Epithelial cell of umbilical artery (primary cell): ENCODE data around the gene CIDEB. TPM values are rescaled to one million over a fixed set of nuclear protein-coding genes. Genes with fewer than 3 reads are reported as not detected.

ENCODE experiments used
- total RNA-seq: library from RNA; depleted of rRNA; stranded (reverse); fragments of >200 nt; gene quantifications from 2 replicates; pipeline ENCODE4 v1.2.3, GENCODE V29; 2014

Gene CIDEB
- total RNA-seq = 0.32 and 3.2 TPM in 2 replicates

GRCh38 chr14:24307575-24308341 lies at the start of gene CIDEB:
CIDEB (minus strand) TSS chr14:24307977; CDS start chr14:24307858, 119 bp downstream.

GRCh38 chr14:24339284-24340151 lies 31.7 kb upstream of the CIDEB start, which contains the start of gene RIPK3:
RIPK3 (minus strand) TSS chr14:24339991; CDS start chr14:24339826, 165 bp downstream.

GRCh38 chr14:24334431-24335291 lies 26.9 kb upstream of the CIDEB start, which contains the start of gene ADCY4:
ADCY4 (minus strand) TSS chr14:24335071; CDS start chr14:24334652, 419 bp downstream.

GRCh38 chr14:24310646-24311604 lies 3.1 kb upstream of the CIDEB start, which contains the start of gene LTB4R:
LTB4R (plus strand) TSS chr14:24311502; CDS start chr14:24315652, 4,150 bp downstream.

GRCh38 chr14:24309538-24310264 lies 1.9 kb upstream of the CIDEB start, which contains the start of gene LTB4R2:
LTB4R2 (plus strand) TSS chr14:24310140; CDS start chr14:24310665, 525 bp downstream.

GRCh38 chr14:24299255-24300191 lies 8.3 kb downstream of the CIDEB start, which contains the start of the genes DHRS1 and NOP9:
DHRS1 (minus strand) TSS chr14:24299780; CDS start chr14:24299106, 674 bp downstream.
NOP9 (plus strand) TSS chr14:24299850; CDS start chr14:24299955, 105 bp downstream.

GRCh38 chr14:24271134-24271833 lies 36.5 kb downstream of the CIDEB start, which contains the start of gene RABGGTA:
RABGGTA (minus strand) TSS chr14:24271597; CDS start chr14:24271115, 482 bp downstream.

GRCh38 chr14:24262821-24263733 lies 44.7 kb downstream of the CIDEB start, which contains the start of gene TGM1:
TGM1 (minus strand) TSS chr14:24263177; CDS start chr14:24262352, 825 bp downstream.

Other genes with a start within 250 kb of the CIDEB start
- not detected in 2 replicates for gene CPNE6, start 236.4 kb downstream of the CIDEB start, total RNA-seq
- 10.4 and 21.4 TPM in 2 replicates for gene PCK2, start 213.7 kb downstream of the CIDEB start, total RNA-seq
- gene DCAF11, start 193.2 kb downstream of the CIDEB start, total RNA-seq = 43.5 and 91.6 TPM in 2 replicates
- 0.32 and 0.76 TPM in 2 replicates for gene NRL, start 193.0 kb downstream of the CIDEB start, total RNA-seq
- gene FITM1, start 177.3 kb downstream of the CIDEB start, total RNA-seq = under 0.01 TPM in 1 of 2 replicates, not detected in the other
- 105 and 223 TPM in 2 replicates for gene PSME1, start 171.8 kb downstream of the CIDEB start, total RNA-seq
- gene EMC9, start 166.4 kb downstream of the CIDEB start, total RNA-seq = 30.5 and 34.3 TPM in 2 replicates
- 88.0 and 158 TPM in 2 replicates for gene PSME2, start 161.4 kb downstream of the CIDEB start, total RNA-seq
- gene RNF31, start 160.5 kb downstream of the CIDEB start, total RNA-seq = 37.4 and 47.7 TPM in 2 replicates
- 36.4 and 131 TPM in 2 replicates for gene IRF9, start 146.7 kb downstream of the CIDEB start, total RNA-seq
- gene REC8, start 135.9 kb downstream of the CIDEB start, total RNA-seq = 2.6 and 13.4 TPM in 2 replicates
- 33.1 and 43.2 TPM in 2 replicates for gene IPO4, start 119.2 kb downstream of the CIDEB start, total RNA-seq
- 48.7 and 71.6 TPM in 2 replicates for gene TM9SF1, start 112.5 kb downstream of the CIDEB start, total RNA-seq
- not detected in 2 replicates for gene TSSK4, start 102.3 kb downstream of the CIDEB start, total RNA-seq
- 28.3 and 54.1 TPM in 2 replicates for gene CHMP4A, start 94.5 kb downstream of the CIDEB start, total RNA-seq
- gene MDP1, start 91.9 kb downstream of the CIDEB start, total RNA-seq = 16.9 and 28.1 TPM in 2 replicates
- gene NEDD8, start 75.6 kb downstream of the CIDEB start, total RNA-seq = 201 and 492 TPM in 2 replicates
- gene GMPR2, start 75.0 kb downstream of the CIDEB start, total RNA-seq = 81.2 and 135 TPM in 2 replicates
- 58.2 and 60.7 TPM in 2 replicates for gene TINF2, start 65.4 kb downstream of the CIDEB start, total RNA-seq
- 0.65 and 0.91 TPM in 2 replicates for gene TGM1, start 44.8 kb downstream of the CIDEB start, total RNA-seq
- gene RABGGTA, start 36.4 kb downstream of the CIDEB start, total RNA-seq = 13.2 and 27.3 TPM in 2 replicates
- gene DHRS1, start 8.2 kb downstream of the CIDEB start, total RNA-seq = 3.6 and 19.0 TPM in 2 replicates
- 22.4 and 26.6 TPM in 2 replicates for gene NOP9, start 8.1 kb downstream of the CIDEB start, total RNA-seq
- gene LTB4R2, start 2.2 kb upstream of the CIDEB start, total RNA-seq = 2.6 and 5.0 TPM in 2 replicates
- gene LTB4R, start 3.5 kb upstream of the CIDEB start, total RNA-seq = 0.65 and 3.0 TPM in 2 replicates
- gene ADCY4, start 27.1 kb upstream of the CIDEB start, total RNA-seq = 20.1 and 36.6 TPM in 2 replicates
- gene RIPK3, start 32.0 kb upstream of the CIDEB start, total RNA-seq = 5.5 and 6.7 TPM in 2 replicates
- 21.8 and 25.1 TPM in 2 replicates for gene NFATC4, start 60.2 kb upstream of the CIDEB start, total RNA-seq
- 12.2 and 14.3 TPM in 2 replicates for gene NYNRIN, start 91.0 kb upstream of the CIDEB start, total RNA-seq
- gene CBLN3, start 121.7 kb upstream of the CIDEB start, total RNA-seq = 0.32 and 0.76 TPM in 2 replicates
- gene KHNYN, start 122.0 kb upstream of the CIDEB start, total RNA-seq = 62.0 and 71.4 TPM in 2 replicates
- gene SDR39U1, start 134.8 kb upstream of the CIDEB start, total RNA-seq = 8.1 and 9.6 TPM in 2 replicates
- not detected in 2 replicates for gene CMA1, start 200.3 kb upstream of the CIDEB start, total RNA-seq